GM18507 (cell line): Measurements from ENCODE around the gene IFNLR1.

Source experiments
- DNase-seq: peaks from one replicate; pipeline ENCODE4 v3.0.0; 2011; ENCODE audit warnings: low read depth; ENCODE audit not compliant: insufficient read length; ENCODE audit errors: extremely low spot score
- FAIRE-seq: peaks from 2 replicates; lab custom pipeline; 2011; peaks lifted over from hg19 to GRCh38; lab: Jason Lieb, UNC

Gene IFNLR1

DNA sequence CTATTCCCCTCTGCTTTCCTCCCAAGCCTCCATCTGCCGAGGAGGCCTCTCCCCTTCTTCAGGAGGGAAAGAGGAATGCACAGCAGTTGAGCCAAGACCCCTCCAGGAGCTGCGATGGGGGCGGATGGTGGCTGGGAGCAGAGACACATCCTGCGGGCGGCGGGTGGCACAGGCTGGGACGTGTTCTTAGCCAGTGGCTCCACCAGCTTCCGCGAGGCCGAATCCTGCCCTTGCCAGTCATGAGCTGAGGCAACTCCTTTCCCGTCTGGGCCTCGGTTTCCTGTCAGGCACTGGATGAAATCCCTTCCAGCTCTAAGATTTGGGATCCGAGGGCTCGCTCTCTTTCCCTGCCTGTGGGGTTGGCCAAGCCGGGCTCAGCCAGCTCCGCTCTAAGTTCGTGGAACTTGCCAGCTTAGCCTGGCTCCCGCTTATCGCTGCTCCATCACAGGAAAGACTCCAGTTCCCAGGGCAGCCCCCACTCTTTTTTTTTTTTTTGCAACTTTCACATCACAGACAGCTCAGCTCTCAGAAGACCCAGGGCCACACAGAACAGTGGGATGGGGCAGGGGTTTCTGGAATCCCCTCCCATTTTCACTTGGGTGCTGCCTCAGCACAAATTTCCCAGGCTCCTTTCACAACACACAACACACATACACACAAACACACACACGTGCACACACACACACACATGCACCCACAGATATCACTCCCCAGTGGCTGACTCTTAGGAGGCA lies 75.7 kb downstream of the IFNLR1 start:
- FAIRE-seq (no peak), DNase-seq (no peak)

- DNase-seq, result no peak
- no peak for FAIRE-seq
Observed at GRCh38 chr1:24110642-24111261, 76.3 kb downstream of the IFNLR1 start.

DNA sequence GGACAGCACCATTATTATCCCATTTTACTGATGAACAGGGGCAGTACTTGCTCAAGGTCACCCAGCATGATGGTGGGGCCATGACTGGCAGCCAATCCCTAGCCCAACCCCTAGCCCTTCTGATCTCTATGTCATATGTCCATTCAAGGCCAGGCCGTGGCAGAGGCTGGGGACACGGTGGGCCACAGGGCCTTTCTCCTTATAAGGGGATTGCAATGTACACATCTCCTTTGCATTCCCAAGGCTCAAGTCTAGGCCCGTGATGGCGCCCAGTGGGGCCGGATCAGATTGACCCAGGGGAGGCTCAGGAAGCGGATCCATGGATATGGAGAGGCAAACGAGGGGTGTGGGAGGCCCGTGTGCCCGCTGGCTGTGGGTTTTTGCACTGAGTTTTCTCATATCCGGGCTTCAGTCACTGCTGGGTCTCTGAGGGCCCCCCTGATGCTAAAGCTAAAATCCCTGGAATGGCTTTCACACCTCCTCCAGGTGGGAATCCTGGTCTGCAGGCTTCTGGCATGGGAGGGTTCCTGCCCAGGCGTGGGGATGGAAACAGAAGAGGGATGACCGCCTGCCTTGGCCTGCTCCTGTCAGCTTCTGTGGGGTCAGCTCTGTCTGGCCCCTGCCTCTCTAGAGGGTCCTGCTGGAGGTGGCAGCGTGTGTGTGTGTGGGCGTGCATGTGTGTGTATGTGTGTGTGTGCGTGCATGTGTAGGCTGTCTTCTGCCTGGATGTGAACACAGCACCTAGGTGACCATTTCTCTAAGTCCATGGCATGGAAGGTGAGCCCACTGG lies 77.2 kb downstream of the IFNLR1 start:
- DNase-seq (no peak), FAIRE-seq (no peak)

GRCh38 chr1:24109166-24109483 lies 78.0 kb downstream of the IFNLR1 start:
- no peak for FAIRE-seq

GRCh38 chr1:24108334-24109165 lies 78.5 kb downstream of the IFNLR1 start:
- no peak for FAIRE-seq
- DNase-seq, result no peak

More at GRCh38 chr1:24109166-24109483, 78.0 kb downstream of the IFNLR1 start:
- DNase-seq, result no peak

DNA sequence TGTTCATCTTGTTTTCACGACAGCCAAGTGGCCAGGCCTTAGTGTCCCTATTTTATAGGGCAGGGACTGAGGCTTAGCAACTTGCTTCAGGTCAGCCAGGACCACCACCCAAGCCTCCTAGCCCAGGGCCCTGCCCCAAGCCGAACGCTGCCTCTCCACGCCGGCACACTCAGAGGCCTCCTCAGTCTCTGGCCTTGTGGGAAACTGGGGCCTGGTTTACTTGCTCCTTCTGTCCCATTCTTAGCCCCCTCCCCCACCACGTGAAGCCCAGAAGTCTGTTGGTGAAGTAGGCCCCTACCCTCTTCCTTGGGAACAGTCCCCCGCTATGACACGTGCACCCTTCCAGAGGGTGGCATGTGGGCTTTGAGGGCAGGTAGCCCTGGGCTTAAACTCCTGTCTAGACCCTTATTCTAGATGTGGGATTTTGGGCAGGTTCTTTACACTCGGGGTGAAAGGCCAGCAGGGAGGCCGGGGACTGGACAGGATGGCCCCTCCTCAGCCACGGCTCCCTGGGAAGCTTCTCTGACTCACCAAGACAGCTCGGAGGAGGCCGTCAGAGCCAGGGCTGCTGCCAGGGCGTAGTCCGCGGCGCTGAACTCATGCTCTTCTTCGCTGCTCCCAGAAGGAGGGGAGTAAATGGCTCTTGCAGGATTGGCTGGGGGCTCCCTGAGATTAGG lies 79.5 kb downstream of the IFNLR1 start:
- no peak for DNase-seq
- no peak for FAIRE-seq

- FAIRE-seq (no peak), DNase-seq (no peak)
Observed at GRCh38 chr1:24105368-24106160, 81.5 kb downstream of the IFNLR1 start.

GRCh38 chr1:24104854-24105253 lies 82.2 kb downstream of the IFNLR1 start:
- no peak for DNase-seq
- FAIRE-seq, result no peak
